Natural killer cell (primary cell): ENCODE measurements around the gene TBCD. TPM values are rescaled to one million over a fixed set of nuclear protein-coding genes. Genes with fewer than 3 reads are reported as not detected.

Experiments used
- ATAC-seq, 3 donors: fragments of 150-1000 bp in 2 of 3; fragments of 200-7000 bp in 1 of 3; cut with Tn5 transposase; 1 replicate in 1 of 3; 2 replicates in 2 of 3; pipeline ENCODE4 v1.10.0; 2021; ENCODE audit warnings: mild to moderate bottlenecking in 2 of 3, moderate library complexity in 2 of 3
- DNase-seq, 2 donors: peaks; one replicate each; pipeline versions ENCODE4 v3.0.0 to v3.0.0-alpha.2; 2013 to 2021; ENCODE audit warnings: mixed read lengths in 1 of 2
- H3K27ac ChIP-seq: one replicate; pipeline ENCODE4 v1.5.1; 2013; ENCODE audit warnings: mild to moderate bottlenecking, low read length
- H3K27me3 ChIP-seq: one replicate; pipeline ENCODE4 v1.6.1; 2013; ENCODE audit warnings: low read length; ENCODE audit not compliant: control insufficient read depth, insufficient read depth
- H3K36me3 ChIP-seq: one replicate; pipeline ENCODE4 v1.6.1; 2013; ENCODE audit warnings: low read length; ENCODE audit not compliant: control insufficient read depth, insufficient read depth
- H3K4me1 ChIP-seq: one replicate; pipeline ENCODE4 v1.6.1; 2013; ENCODE audit warnings: low read length; ENCODE audit not compliant: control insufficient read depth, insufficient read depth
- H3K4me3 ChIP-seq: one replicate; pipeline ENCODE4 v1.5.1; 2013; ENCODE audit warnings: low read length
- H3K9me3 ChIP-seq: one replicate; pipeline ENCODE4 v1.6.1; 2013; ENCODE audit warnings: low read length; ENCODE audit not compliant: control insufficient read depth, insufficient read depth
- H3K27ac Mint-ChIP-seq, 2 donors: one replicate each; pipeline ENCODE4 v1.8.0; 2022; ENCODE audit warnings: mild to moderate bottlenecking in 2 of 2, mixed read lengths in 2 of 2, moderate library complexity in 1 of 2
- H3K27me3 Mint-ChIP-seq, 2 donors: one replicate each; pipeline ENCODE4 v1.8.0; 2022; ENCODE audit warnings: low read depth in 2 of 2, mixed read lengths in 2 of 2
- H3K36me3 Mint-ChIP-seq: one replicate; pipeline ENCODE4 v1.8.0; 2022; ENCODE audit warnings: mixed read lengths
- H3K4me1 Mint-ChIP-seq, 2 donors: one replicate each; pipeline ENCODE4 v1.8.0; 2022; ENCODE audit warnings: mixed read lengths in 2 of 2
- H3K4me3 Mint-ChIP-seq: one replicate; pipeline ENCODE4 v1.8.0; 2022; ENCODE audit warnings: mild to moderate bottlenecking, moderate library complexity, mixed read lengths
- H3K9me3 Mint-ChIP-seq, 2 donors: one replicate each; pipeline ENCODE4 v1.8.0; 2022; ENCODE audit warnings: mixed read lengths in 2 of 2
- WGBS: methylation state at CpG from one replicate; pipeline ENCODE4 v1.1.7; 2013; ENCODE audit warnings: missing lambda C conversion rate; ENCODE audit not compliant: insufficient coverage; 5-methylcytosine and 5-hydroxymethylcytosine counted together
- intact Hi-C: fragments of 100-400 bp; cut with micrococcal nuclease; formaldehyde crosslinking; loops from one replicate; pipeline ENCODE4 v1.14.2; 2022
- total RNA-seq, 4 donors: library from RNA; stranded (reverse); fragments of 120-200 nt in 1 of 4; gene quantifications; one replicate each; pipeline versions ENCODE4 v1.2.3 to v1.2.4, GENCODE V29; 2013 to 2022
- TF ChIP-seq, protein P1 (sequence below): fragments of 200-600 bp; IDR thresholded peaks from one replicate; pipeline ENCODE4 v1.8.0; 2022; ENCODE audit warnings: antibody characterized with exemption

The TBCD gene
- total RNA-seq, 3 donors from 2014 or later (not counting 1 experiment from before 2014, with no cell fraction given), result 92.0 to 149 (median 132) TPM

DNA sequence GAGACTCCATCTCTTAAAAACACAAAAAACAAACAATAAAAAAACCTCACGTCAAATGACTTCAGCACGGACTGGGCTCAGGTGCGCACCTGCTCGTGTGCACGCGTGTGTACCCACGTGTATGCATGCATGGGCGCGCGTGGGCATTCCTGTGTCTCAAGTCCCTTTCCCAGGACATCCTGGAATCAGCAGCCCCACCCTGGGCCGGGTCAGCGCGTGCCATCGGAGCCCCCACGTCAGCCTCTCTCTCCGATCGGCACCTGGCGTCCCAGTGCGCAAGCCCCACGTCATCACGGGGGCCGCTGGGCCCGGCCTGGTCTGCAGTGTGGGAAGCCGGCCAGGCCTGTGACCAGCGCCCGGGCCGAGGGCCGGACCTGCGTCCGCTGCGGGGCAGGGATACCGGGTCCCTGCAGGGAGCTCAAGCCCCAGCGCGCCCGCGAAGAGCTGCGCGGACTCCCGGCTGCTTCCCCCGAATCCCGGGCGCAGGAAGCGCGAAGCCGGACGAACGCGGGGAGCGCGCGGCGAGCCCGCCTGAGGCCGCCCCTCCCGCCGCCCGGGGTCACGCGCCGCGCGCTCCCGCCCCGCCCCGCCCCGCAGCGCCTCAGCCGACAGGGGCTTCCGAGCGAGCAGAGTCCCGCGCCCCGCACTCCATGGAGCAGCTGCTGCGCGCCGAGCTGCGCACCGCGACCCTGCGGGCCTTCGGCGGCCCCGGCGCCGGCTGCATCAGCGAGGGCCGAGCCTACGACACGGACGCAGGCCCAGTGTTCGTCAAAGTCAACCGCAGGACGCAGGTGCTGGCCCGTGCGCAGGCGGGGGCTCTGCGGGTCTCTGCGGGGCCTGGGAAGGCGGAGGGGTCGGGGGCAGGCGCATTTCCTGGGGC is 16.6 kb upstream of the TBCD start, which contains the start of gene FN3K:
Gene FN3K, plus strand, starts transcription at position 629 of the 880 bp plus-strand sequence. Its CDS starts 22 bp downstream, at position 651.
- peaks cover 6% of the 10 kb centered on the region for H3K9me3 ChIP-seq
- intact Hi-C loops, result no loop called here
- no peak within 1 kb of the TSS for H3K4me3 ChIP-seq
- H3K27me3 Mint-ChIP-seq, result peaks cover 0 to 2% of the 10 kb centered on the region in 2 donors
- H3K9me3 Mint-ChIP-seq, result peaks cover 0 to 5% of the 10 kb centered on the region in 2 donors
- peaks cover 5% of the 10 kb centered on the region for H3K36me3 Mint-ChIP-seq
- no peak within 1 kb of the TSS for H3K27ac Mint-ChIP-seq
- H3K4me1 Mint-ChIP-seq, result peaks cover 0 to 5% of the 10 kb centered on the region in 2 donors
- peaks cover under 1% of the 10 kb centered on the region for H3K36me3 ChIP-seq
- H3K4me3 Mint-ChIP-seq, result peak within 1 kb of the TSS; percentile 73
- H3K27ac ChIP-seq, result no peak within 1 kb of the TSS
- H3K4me1 ChIP-seq, result peaks cover 11% of the 10 kb centered on the region
- H3K27me3 ChIP-seq, result no peaks in the 10 kb centered on the region
- DNase-seq (peak in 1 of 2 donors; percentile 55), ATAC-seq (peak; percentile 55 to 83 (median 79))
- WGBS, result 8% methylated on average over 101 of the region's 101 CpGs
- TF ChIP-seq, protein P1, sequence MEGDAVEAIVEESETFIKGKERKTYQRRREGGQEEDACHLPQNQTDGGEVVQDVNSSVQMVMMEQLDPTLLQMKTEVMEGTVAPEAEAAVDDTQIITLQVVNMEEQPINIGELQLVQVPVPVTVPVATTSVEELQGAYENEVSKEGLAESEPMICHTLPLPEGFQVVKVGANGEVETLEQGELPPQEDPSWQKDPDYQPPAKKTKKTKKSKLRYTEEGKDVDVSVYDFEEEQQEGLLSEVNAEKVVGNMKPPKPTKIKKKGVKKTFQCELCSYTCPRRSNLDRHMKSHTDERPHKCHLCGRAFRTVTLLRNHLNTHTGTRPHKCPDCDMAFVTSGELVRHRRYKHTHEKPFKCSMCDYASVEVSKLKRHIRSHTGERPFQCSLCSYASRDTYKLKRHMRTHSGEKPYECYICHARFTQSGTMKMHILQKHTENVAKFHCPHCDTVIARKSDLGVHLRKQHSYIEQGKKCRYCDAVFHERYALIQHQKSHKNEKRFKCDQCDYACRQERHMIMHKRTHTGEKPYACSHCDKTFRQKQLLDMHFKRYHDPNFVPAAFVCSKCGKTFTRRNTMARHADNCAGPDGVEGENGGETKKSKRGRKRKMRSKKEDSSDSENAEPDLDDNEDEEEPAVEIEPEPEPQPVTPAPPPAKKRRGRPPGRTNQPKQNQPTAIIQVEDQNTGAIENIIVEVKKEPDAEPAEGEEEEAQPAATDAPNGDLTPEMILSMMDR, result no peak

- TF ChIP-seq, protein P1, result no peak
- H3K9me3 ChIP-seq, result peaks cover 6% of the 10 kb centered on the region
- H3K27ac ChIP-seq, result no peak overlapping the region
- no peaks in the 10 kb centered on the region for H3K36me3 ChIP-seq
- DNase-seq, result no peak
- H3K9me3 Mint-ChIP-seq, result peaks cover 0 to 5% of the 10 kb centered on the region in 2 donors
- intact Hi-C loops, result no loop called here
- no peak for ATAC-seq
- peaks cover 0 to 2% of the 10 kb centered on the region in 2 donors for H3K27me3 Mint-ChIP-seq
- H3K4me1 ChIP-seq, result peaks cover 11% of the 10 kb centered on the region
- H3K4me3 ChIP-seq, result no peak overlapping the region
- peaks cover 0 to 5% of the 10 kb centered on the region in 2 donors for H3K4me1 Mint-ChIP-seq
- H3K36me3 Mint-ChIP-seq, result peaks cover 14% of the 10 kb centered on the region
- H3K27me3 ChIP-seq, result no peaks in the 10 kb centered on the region
- no peak overlapping the region for H3K4me3 Mint-ChIP-seq
- 96% methylated on average over 18 of the region's 18 CpGs for WGBS
- no peak overlapping the region for H3K27ac Mint-ChIP-seq
Observed at GRCh38 chr17:82736511-82737185, 15.2 kb upstream of the TBCD start.

DNA sequence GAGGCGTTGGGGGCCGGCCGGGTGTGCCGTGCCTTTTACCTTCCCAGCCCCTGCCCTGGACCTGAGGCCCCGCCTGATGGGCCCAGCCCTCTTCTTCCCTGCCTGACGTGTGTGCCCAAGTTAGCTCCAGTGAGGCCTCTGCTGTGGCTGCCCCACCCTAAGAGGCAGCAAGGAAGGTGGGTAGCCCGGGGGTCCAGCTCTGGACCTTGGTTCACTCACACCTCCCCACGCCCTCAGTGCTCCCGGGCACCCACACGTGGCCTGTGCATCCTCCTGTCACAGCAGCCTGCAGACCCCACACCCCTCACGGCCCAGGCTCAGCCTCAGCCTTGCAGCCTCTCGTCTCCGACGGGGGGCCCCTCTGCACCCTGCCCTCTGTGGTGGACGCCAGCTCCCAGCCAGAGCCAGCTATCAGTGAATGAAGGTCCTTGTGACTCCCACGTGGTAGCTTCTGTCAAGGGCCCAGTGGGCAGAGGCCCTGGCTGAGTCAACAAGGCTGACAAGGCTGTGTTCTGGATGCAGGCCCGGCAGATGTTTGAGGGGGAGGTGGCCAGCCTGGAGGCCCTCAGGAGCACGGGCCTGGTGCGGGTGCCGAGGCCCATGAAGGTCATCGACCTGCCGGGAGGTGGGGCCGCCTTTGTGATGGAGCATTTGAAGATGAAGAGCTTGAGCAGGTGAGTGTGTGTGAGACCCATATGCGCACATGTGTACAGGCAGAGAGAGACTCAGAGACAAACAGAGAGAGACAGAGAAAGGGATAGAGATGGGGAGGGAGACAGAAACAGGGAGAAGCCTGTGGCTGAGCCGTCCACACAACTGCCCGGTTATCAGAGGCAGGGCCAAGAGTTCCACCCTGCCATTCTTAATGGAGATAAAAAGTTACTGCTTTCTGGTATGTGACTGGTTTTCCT is 13.6 kb upstream of the TBCD start:
- DNase-seq (no peak), ATAC-seq (no peak)
- Histone ChIP-seq H3K27ac (no peak overlapping the region), H3K9me3 (peaks cover 5% of the 10 kb centered on the region), H3K4me1 (peaks cover 11% of the 10 kb centered on the region), H3K36me3 (no peaks in the 10 kb centered on the region), H3K4me3 (no peak overlapping the region), H3K27me3 (no peaks in the 10 kb centered on the region)
- 90% methylated on average over 26 of the region's 26 CpGs for WGBS
- Mint-ChIP-seq H3K9me3 (peaks cover 0 to 3% of the 10 kb centered on the region in 2 donors), H3K27me3 (peaks cover 0 to 2% of the 10 kb centered on the region in 2 donors), H3K36me3 (peaks cover 13% of the 10 kb centered on the region), H3K4me1 (peaks cover 0 to 4% of the 10 kb centered on the region in 2 donors), H3K27ac (no peak overlapping the region), H3K4me3 (no peak overlapping the region)
- TF ChIP-seq, protein P1, result no peak
- intact Hi-C loops, result no loop called here
